HG03103 (cell line): ENCODE data around the gene ELOB.
"Not testable (repeated sequence)": the region's sequence is repeated elsewhere in the genome, so short reads cannot be mapped to it uniquely, and the experiment has no call there.

ENCODE experiments used
- ATAC-seq: cut with Tn5 transposase; IDR thresholded peaks from one replicate; pipeline ENCODE4 v1.9.1; 2021; ENCODE audit warnings: low read depth; ENCODE audit not compliant: unreplicated experiment

ELOB gene

DNA sequence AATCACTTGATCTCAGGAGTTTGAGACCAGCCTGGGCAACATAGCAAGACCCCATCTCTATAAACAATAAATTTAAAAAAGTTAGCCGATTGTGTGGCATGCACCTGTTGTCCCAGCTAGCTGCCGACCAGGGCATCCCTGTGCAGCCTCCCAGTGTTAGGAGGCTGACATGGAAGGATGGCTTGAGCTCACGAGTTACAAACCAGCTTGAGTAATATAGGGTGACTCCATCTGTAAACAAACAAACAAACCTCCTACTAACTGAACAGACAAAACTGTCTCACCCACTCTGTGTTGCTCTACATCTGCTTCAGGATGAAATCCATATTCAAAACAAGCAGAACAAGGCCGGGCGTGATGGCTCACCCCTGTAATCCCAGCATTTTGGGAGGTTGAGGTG lies 50.2 kb downstream of the ELOB start:
- no peak for ATAC-seq

DNA sequence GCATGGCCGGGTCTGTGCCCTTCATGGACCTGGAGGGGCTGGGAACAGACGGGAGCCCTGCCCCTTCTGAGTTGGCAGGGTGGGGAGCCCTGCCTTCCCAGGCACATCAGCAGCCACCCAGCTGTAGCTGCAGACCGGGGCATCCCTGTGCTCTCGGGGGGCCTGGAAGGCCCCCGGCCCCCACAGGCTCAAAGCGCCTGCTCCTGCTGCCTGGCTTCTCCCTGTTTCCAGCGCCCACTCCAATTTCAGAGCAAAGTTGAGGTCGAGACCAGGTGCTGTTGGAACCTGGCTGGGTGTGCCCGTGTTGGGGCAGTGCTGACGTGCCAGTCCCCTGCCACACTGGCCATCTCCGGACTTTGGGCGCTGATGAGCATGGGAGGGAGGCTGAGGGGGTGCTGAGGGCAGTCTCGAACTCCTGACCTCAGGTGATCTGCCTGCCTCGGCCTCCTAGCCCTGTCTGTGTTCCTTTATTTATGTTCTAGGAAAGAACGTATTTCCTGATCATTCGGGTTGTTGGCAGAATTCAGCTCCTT lies 52.2 kb downstream of the ELOB start:
- no peak for ATAC-seq

DNA sequence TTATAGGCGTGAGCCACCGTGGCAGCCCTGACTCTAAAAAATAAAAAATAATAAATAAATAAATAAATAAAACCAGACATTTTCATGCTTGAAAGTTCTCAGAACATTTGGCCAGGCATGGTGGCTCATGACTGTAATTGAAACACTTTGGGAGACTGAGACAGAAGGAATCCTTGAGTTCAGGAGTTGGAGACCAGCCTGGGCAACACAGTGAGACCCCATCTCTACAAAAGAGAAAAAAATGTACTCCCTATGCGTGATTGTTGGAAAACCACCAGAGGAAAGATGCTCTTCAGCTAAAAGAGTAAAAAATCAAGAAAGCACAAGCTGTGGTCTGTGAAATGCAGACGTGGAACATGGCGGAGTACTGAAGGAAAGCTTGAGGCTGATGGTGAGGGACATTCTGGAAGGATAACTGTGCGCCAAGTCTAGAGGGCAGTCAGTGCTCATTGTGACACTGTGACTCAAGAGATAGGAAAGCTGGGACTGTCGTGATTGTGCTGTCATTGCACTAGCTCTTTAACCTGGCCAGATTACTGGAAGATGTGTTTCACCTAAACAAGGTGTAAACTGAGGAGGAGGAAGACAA lies 52.9 kb downstream of the ELOB start:
- ATAC-seq, result no peak

DNA sequence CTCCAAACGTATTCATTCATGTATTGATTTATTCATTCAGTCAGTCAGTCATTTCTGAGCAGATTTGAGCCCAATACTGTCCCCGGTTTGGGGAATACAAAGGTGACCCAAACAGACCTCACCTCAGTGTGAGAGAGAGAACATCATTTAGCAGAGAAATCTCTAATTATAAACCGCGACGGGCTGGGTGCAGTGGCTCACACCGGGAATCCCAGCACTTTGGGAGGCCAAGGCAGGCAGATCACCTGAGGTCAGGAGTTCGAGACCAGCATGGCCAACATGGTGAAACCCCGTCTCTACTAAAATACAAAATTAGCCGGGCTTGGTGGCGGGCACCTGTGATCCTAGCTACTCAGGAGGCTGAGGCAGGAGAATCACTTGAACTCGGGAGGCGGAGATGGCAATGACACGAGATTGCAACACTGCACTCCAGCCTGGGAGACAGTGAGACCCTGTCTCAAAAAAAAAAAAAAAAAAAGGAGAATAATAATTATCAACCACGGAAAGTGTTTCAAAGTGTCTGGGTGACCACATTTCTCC lies 55.4 kb downstream of the ELOB start:
- ATAC-seq, result not testable (repeated sequence)
